Left lobe of liver (tissue), 2 donors: Measurements from ENCODE around the gene ZNHIT2. TPM values are rescaled to one million over a fixed set of nuclear protein-coding genes. Genes with fewer than 3 reads are reported as not detected.
"Not testable (repeated sequence)": the region's sequence is repeated elsewhere in the genome, so short reads cannot be mapped to it uniquely, and the experiment has no call there.

ENCODE experiments used
- ATAC-seq: fragments of 200-7000 bp; cut with Tn5 transposase; one replicate; pipeline ENCODE4 v1.9.1; 2020; ENCODE audit warnings: mild to moderate bottlenecking, moderate library complexity
- DNase-seq: peaks from one replicate; pipeline ENCODE4 v3.0.0-alpha.2; 2020; ENCODE audit warnings: low spot score
- total RNA-seq: library from RNA; stranded (reverse); gene quantifications from one replicate; pipeline ENCODE4 v1.2.1, GENCODE V29; 2021
- donor health status: DM: no; HTN: no; CAD: no; lungs with moderate emphysema.
- donor health status: DM: no; HTN: yes; CAD: no.

Gene ZNHIT2
- total RNA-seq, 1 donor from 2014 or later = 8.8 TPM

- no peak for ATAC-seq
Measured at GRCh38 chr11:65121447-65121864, 4.0 kb upstream of the ZNHIT2 start.

GRCh38 chr11:65120831-65121230 lies 3.3 kb upstream of the ZNHIT2 start:
- no peak for DNase-seq
- ATAC-seq = no peak

More at GRCh38 chr11:65121447-65121864, 4.0 kb upstream of the ZNHIT2 start:
- DNase-seq = peak; percentile 59

- ATAC-seq (no peak), DNase-seq (no peak)
Measured at GRCh38 chr11:65119670-65119995, 2.1 kb upstream of the ZNHIT2 start.

DNA sequence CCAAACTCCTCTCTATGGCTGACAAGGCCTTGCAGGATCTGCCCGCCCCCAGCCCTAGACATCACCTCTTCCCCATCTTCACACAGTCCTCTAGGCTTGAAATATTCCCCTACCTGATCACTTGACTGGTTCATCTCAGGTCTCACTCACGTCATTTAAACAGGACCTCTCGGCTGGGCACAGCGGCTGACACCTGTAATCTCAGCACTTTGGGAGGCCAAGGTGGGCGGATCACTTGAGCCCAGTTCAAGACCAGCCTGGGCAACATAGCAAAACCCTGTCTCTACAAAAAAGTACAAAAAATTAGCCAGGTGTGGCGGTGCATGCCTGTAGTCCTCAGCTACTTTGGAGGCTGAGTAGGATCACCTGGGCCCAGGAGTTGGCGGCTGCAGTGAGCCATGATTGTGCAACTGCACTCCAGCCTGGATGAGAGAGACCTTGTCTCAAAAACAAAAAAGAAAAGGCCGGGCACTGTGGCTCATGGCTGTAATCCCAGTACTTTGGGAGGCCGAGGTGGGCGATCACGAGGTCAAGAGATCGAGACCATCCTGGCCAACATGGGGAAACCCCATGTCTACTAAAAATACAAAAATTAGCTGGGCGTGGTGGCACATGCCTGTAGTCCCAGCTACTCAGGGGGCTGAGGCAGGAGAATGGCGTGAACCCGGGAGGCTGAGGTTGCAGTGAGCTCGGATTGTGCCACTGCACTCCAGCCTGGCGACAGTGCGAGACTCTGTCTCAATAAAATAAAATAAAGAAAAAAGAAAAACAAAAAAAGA lies 1.6 kb upstream of the ZNHIT2 start:
- not testable (repeated sequence) for ATAC-seq
- peak; percentile 52 for DNase-seq

DNA sequence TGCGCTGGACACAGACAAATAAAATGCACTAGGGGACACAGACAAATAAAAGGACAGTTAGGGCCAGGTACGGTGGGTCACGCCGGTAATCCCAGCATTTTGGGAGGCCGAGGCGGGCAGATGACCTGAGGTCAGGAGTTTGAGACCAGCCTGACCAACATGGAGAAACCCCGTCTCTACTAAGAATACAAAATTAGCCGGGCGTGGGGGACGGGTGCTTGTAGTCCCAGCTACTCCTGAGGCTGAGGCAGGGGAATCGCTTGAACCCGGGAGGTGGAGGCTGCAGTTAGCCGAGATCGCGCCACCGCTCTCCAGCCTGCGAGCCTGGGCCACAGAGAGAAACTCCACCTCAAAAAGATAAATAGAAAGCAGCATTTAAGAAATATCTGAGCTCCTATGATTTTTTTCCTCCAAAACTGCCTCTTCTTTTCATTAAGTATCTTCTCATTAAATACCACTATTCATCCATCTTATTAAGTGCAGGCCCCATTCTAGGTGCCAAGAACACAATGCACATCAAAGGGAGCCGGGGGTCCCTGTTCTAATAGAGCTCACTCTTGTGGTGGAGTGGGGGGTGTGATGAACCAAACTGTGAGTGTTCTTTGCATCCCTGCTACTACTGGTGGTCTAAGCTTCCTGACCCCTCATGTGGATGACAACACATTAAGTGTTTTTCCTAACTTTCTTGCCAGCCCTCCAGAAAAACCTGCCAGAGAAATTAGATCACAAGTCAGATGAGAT lies 766 bp upstream of the ZNHIT2 start:
- DNase-seq (no peak), ATAC-seq (no peak)

- peak; percentile 62 for DNase-seq
- peak; percentile 16 for ATAC-seq
Measured at GRCh38 chr11:65116370-65117205, 913 bp downstream of the ZNHIT2 start.

- DNase-seq (no peak), ATAC-seq (no peak)
Measured at GRCh38 chr11:65115361-65116082, 2.0 kb downstream of the ZNHIT2 start.

- ATAC-seq (no peak), DNase-seq (no peak)
Measured at GRCh38 chr11:65114538-65115171, 2.8 kb downstream of the ZNHIT2 start.

GRCh38 chr11:65113839-65114238 lies 3.7 kb downstream of the ZNHIT2 start:
- peak; percentile 79 for DNase-seq
- no peak for ATAC-seq

DNA sequence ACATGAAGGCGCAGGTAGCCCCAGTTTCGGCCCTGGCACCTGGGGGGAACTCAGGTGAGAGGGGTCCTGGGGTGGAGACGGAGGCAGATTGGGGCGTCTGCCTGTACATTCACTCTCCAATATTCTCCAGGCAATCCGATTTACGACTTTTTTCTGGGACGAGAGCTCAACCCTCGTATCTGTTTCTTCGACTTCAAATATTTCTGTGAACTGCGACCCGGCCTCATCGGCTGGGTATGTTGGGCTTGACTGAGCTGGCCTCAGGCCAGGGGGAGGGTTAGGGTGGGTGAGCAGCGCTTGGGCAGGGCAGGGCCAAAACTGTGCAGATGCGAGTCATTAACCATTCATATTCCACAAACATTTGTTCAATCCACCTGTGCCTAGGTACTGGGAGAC lies 4.1 kb downstream of the ZNHIT2 start:
- no peak for DNase-seq
- no peak for ATAC-seq

GRCh38 chr11:65112546-65113360 lies 4.7 kb downstream of the ZNHIT2 start:
- ATAC-seq = peak; percentile 58
- DNase-seq = peak; percentile 75

- DNase-seq = peak; percentile 97
- ATAC-seq = peak; percentile 78
Measured at GRCh38 chr11:65111744-65112545, 5.6 kb downstream of the ZNHIT2 start, which contains the start of gene TM7SF2. Gene TM7SF2, plus strand, starts transcription at chr11:65111872. Its CDS starts 144 bp downstream, at chr11:65112016.

DNA sequence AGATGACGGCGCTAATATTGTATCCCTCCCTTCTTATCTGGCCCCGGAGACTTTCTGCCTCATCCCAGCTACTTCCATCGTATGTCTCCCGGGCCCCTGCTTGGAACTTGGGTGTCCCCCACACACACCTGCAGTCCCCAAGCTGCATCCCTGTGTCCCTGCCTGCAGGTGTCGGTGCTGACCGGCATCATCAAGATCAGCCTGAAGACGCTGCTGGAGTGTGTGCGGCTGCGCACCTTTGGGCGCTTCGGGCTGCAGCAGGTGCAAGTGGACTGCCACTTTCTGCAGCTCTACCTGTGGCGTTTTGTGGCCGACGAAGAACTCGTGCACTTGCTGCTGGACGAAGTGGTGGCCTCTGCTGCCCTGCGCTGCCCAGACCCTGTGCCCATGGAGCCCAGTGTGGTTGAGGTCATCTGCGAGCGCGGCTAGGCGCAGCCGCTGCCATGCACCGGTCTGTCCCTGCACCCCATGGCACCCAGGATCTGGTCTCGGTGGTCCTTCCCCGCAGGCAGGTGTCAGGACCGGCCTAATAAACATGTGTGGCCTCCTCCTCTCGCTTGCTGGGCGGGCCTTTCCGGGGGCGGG lies 6.2 kb downstream of the ZNHIT2 start:
- DNase-seq (no peak), ATAC-seq (no peak)

DNA sequence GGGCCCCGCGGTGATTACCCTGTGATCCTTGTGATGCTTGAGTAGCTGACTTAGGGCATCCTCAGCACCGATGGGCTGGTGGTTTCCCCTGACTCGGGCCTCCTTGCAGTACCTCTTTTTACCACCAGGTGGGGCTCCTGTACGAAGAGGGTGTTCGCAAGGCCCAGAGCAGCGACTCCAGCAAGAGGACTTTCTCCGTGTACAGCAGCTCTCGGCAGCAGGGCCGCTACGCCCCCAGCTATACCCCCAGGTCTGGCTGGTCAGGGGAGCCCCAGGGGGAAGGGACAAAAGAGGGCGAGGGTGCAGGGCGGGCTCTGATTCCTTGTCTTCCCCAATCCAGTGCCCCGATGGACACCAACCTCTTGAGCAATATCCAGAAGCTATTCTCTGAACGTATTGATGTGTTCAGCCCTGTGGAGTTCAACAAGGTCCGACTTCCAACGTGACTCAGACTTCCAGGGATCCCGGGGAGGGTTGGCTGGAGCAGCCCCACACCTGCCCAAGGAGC lies 7.1 kb downstream of the ZNHIT2 start:
- DNase-seq (peak; percentile 88), ATAC-seq (peak; percentile 60)

DNA sequence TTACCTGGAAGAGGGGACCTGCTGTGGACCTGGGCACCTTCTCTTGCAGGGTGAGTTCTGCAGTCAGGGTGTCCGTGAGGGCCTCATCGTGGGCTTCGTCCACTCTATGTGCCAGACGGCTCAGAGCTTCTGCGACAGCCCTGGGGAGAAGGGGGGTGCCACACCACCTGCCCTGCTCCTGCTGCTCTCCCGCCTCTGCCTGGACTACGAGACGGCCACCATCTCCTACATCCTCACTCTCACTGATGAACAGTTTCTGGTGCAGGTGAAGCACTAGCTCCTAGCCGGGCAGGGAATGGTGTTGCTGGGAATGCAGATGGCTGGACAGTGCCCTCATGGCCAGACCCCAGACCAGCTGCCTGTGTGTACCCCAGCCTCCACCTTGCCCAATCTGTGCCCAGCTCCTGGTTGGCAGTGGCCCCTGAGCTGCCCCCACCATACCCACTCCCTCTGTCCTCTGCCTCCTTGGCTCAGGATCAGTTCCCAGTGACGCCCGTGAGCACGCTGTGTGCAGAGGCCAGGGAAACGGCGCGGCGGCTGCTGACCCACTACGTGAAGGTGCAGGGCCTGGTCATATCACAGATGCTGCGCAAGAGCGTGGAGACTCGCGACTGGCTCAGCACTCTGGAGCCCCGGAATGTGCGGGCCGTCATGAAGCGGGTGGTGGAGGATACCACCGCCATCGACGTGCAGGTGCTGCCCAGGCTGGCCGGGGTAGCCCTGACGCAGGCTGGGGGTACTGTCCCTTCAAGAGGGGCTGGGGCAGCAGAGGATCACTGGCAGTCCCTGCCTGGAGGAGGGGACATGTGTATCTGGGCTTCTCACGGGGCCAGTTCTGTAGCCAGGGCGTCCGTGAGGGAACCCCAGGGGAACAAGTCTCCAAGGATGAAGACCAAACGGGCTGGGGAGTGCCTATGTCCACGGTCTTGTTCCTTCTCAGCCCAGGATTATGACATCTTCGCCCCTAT lies 8.0 kb downstream of the ZNHIT2 start:
- ATAC-seq (no peak), DNase-seq (no peak)

- no peak for ATAC-seq
- DNase-seq = no peak
Measured at GRCh38 chr11:65108469-65109123, 8.9 kb downstream of the ZNHIT2 start.
